IMR-90 (cell line): ENCODE data around the gene GTPBP4. TPM values are rescaled to one million over a fixed set of nuclear protein-coding genes. Genes with fewer than 3 reads are reported as not detected.
A peak's percentile ranks its signal among the peaks of the same experiment; 100 is the strongest.

ENCODE experiments used
- ATAC-seq: fragments of 200-7000 bp; cut with Tn5 transposase; 2 replicates; pipeline ENCODE4 v1.9.1; 2020; ENCODE audit warnings: low read depth, mild to moderate bottlenecking, moderate library complexity
- BruUV-seq: library from RNA; stranded (reverse); fragments of 400-500 nt; replicated peaks from 2 replicates; lab custom pipeline; 2021; lab: Mats Ljungman, UMichigan
- CTCF ChIA-PET: fragments of 300-600 bp; formaldehyde crosslinking; extraction: SDS; loops from one replicate; lab custom pipeline; 2021; ENCODE audit warnings: antibody characterized with exemption; lab: Yijun Ruan, JAX
- POLR2A ChIA-PET: fragments of 300-600 bp; sonication (Branson Sonifier 250); formaldehyde crosslinking; loops from one replicate; lab custom pipeline; 2022; ENCODE audit warnings: antibody characterized with exemption; ENCODE audit not compliant: unreplicated experiment; lab: Charles Lee
- DNase-seq: peaks from one replicate; pipeline ENCODE4 v3.0.0; 2013
- H2AFZ ChIP-seq: replicated peaks from 2 replicates; pipeline ENCODE3; 2013; ENCODE audit warnings: low read length, mild to moderate bottlenecking; ENCODE audit not compliant: poor library complexity
- H2AK5ac ChIP-seq: 2 replicates; pipeline ENCODE4 v1.6.1; 2013; ENCODE audit warnings: low read depth, low read length, inconsistent platforms
- H2AK9ac ChIP-seq: replicated peaks from 2 replicates; pipeline ENCODE3; 2013; ENCODE audit warnings: mild to moderate bottlenecking, low read depth, low read length, moderate library complexity; ENCODE audit not compliant: poor library complexity
- H2BK120ac ChIP-seq: 2 replicates; pipeline ENCODE4 v1.6.1; 2013; ENCODE audit warnings: low read depth, low read length, inconsistent platforms
- H2BK15ac ChIP-seq: 3 replicates; pipeline ENCODE4 v1.6.1; 2013; ENCODE audit warnings: low read depth, low read length, inconsistent platforms
- H2BK20ac ChIP-seq: 2 replicates; pipeline ENCODE4 v1.6.1; 2013; ENCODE audit warnings: low read depth, mild to moderate bottlenecking, inconsistent platforms, low read length, moderate library complexity
- H2BK5ac ChIP-seq: 2 replicates; pipeline ENCODE4 v1.6.1; 2013; ENCODE audit warnings: mild to moderate bottlenecking, low read depth, low read length, inconsistent platforms; ENCODE audit not compliant: poor library complexity, severe bottlenecking
- H3K14ac ChIP-seq: replicated peaks from 2 replicates; pipeline ENCODE4 v1.6.1; 2013; ENCODE audit warnings: low read depth, low read length, inconsistent platforms
- H3K18ac ChIP-seq: 2 replicates; pipeline ENCODE4 v1.6.1; 2013; ENCODE audit warnings: low read depth, low read length, control low read depth
- H3K23ac ChIP-seq: 2 replicates; pipeline ENCODE4 v1.6.1; 2013; ENCODE audit warnings: low read depth, low read length, inconsistent platforms
- H3K27ac ChIP-seq: 2 replicates; pipeline ENCODE4 v1.5.1; 2013; ENCODE audit warnings: mild to moderate bottlenecking, control low read depth, low read length; ENCODE audit not compliant: insufficient read depth
- H3K27me3 ChIP-seq: 2 replicates; pipeline ENCODE4 v1.6.1; 2013; ENCODE audit warnings: low read length; ENCODE audit not compliant: control insufficient read depth, insufficient read depth
- H3K36me3 ChIP-seq: 2 replicates; pipeline ENCODE4 v1.6.1; 2013; ENCODE audit warnings: low read length, mixed read lengths; ENCODE audit not compliant: control insufficient read depth, insufficient read depth
- H3K4ac ChIP-seq: 2 replicates; pipeline ENCODE4 v1.6.1; 2013; ENCODE audit warnings: low read depth, low read length, inconsistent platforms
- H3K4me1 ChIP-seq: 2 replicates; pipeline ENCODE4 v1.6.1; 2013; ENCODE audit warnings: low read length, mixed read lengths; ENCODE audit not compliant: control insufficient read depth, insufficient read depth
- H3K4me2 ChIP-seq: 2 replicates; pipeline ENCODE4 v1.6.1; 2013; ENCODE audit warnings: low read depth, mild to moderate bottlenecking, control low read depth, low read length, moderate library complexity
- H3K4me3 ChIP-seq: 2 replicates; pipeline ENCODE4 v1.5.1; 2013; ENCODE audit warnings: low read depth, mild to moderate bottlenecking, control low read depth, low read length, moderate library complexity; ENCODE audit not compliant: insufficient read depth
- H3K56ac ChIP-seq: 2 replicates; pipeline ENCODE4 v1.6.1; 2013; ENCODE audit warnings: low read length, inconsistent platforms; ENCODE audit not compliant: insufficient read depth; ENCODE audit errors: extremely low read depth
- H3K79me1 ChIP-seq, 2 experiments: 2 replicates each; pipeline ENCODE4 v1.6.1; 2013; ENCODE audit warnings: low read length in 2 of 2, inconsistent platforms in 1 of 2, low read depth in 1 of 2
- H3K9ac ChIP-seq: 2 replicates; pipeline ENCODE4 v1.6.1; 2013; ENCODE audit warnings: low read depth, low read length, control low read depth
- H3K9me1 ChIP-seq: 2 replicates; pipeline ENCODE4 v1.6.1; 2013; ENCODE audit warnings: low read length, inconsistent platforms; ENCODE audit not compliant: insufficient read depth
- H3K9me3 ChIP-seq: 2 replicates; pipeline ENCODE4 v1.6.1; 2013; ENCODE audit warnings: low read length; ENCODE audit not compliant: control insufficient read depth, insufficient read depth
- H4K20me1 ChIP-seq: 2 replicates; pipeline ENCODE4 v1.6.1; 2013; ENCODE audit warnings: low read length, inconsistent platforms; ENCODE audit not compliant: insufficient read depth
- H4K5ac ChIP-seq: 2 replicates; pipeline ENCODE4 v1.6.1; 2013; ENCODE audit warnings: mild to moderate bottlenecking, low read depth, low read length, control low read depth
- H4K8ac ChIP-seq, 2 experiments: 2 replicates each; pipeline ENCODE4 v1.6.1; 2013; ENCODE audit warnings: low read depth in 2 of 2, low read length in 2 of 2, control low read depth in 1 of 2, inconsistent platforms in 1 of 2
- H4K91ac ChIP-seq: 2 replicates; pipeline ENCODE4 v1.6.1; 2013; ENCODE audit warnings: low read depth, low read length, inconsistent platforms; ENCODE audit not compliant: insufficient read depth
- CEBPB ChIP-seq: IDR thresholded peaks from 2 replicates; pipeline ENCODE4 v1.6.1; 2012; ENCODE audit warnings: low read depth, low read length, improper control_type of control experiment
- WGBS, 2 experiments: methylation state at CpG; one replicate each; pipeline versions ENCODE4 v1.1.5 to v1.1.7; 2013; ENCODE audit warnings: missing lambda C conversion rate in 2 of 2; ENCODE audit not compliant: insufficient read length in 1 of 2; ENCODE audit errors: extremely low coverage in 2 of 2; 5-methylcytosine and 5-hydroxymethylcytosine counted together
- dilution Hi-C: fragments of 300-500 bp; cut with HindIII; formaldehyde crosslinking; loops from one replicate; pipeline ENCODE4 v1.14.3; 2018; ENCODE audit warnings: low sequenced_read_pairs; ENCODE audit not compliant: unreplicated experiment
- in situ Hi-C: fragments of 300-500 bp; cut with MboI; formaldehyde crosslinking; loops from 3 replicates; pipeline ENCODE4 v1.14.3; 2019; ENCODE audit warnings: low sequenced_read_pairs, inconsistent platforms, mixed read lengths
- intact Hi-C: fragments of 100-400 bp; cut with micrococcal nuclease; formaldehyde crosslinking; loops from 2 replicates; pipeline ENCODE4 v1.10.0; 2022
- polyA plus RNA-seq, 3 experiments: library from polyadenylated mRNA; depleted of rRNA; stranded (reverse); fragments of >200 nt; gene quantifications; 2 replicates each; pipeline ENCODE4 v1.2.3, GENCODE V29; 2012; ENCODE audit warnings: low replicate concordance in 1 of 3
- total RNA-seq: library from RNA; depleted of rRNA; stranded (reverse); fragments of >200 nt; gene quantifications from 2 replicates; pipeline ENCODE4 v1.2.3, GENCODE V29; 2012
- TF ChIP-seq, protein P1 (sequence below): fragments of 150-350 bp; IDR thresholded peaks from 2 replicates; pipeline ENCODE4 v1.6.1; 2016; ENCODE audit warnings: low read depth, mild to moderate bottlenecking, low read length, moderate library complexity, borderline replicate concordance

Gene GTPBP4
- total and polyA plus RNA-seq, 2 of the 4 experiments (the other 2 are of a cell fraction) = 46.2 to 48.6 TPM

GRCh38 chr10:971150-971542 lies 17.1 kb upstream of the GTPBP4 start:
- intact Hi-C loops = no loop called here
- Histone ChIP-seq H3K18ac (no peak overlapping the region), H3K79me1 (no peaks in the 10 kb centered on the region; a peak in 1 of 4 replicates), H3K9me1 (no peaks in the 10 kb centered on the region), H2AFZ (no peak overlapping the region), H3K9ac (no peak overlapping the region), H4K5ac (no peak overlapping the region), H3K23ac (no peak overlapping the region), H3K36me3 (no peaks in the 10 kb centered on the region), H3K27ac (no peak overlapping the region), H2BK5ac (no peak overlapping the region), H2AK9ac (no peak overlapping the region), H3K4me3 (no peak overlapping the region), H4K8ac (no peak overlapping the region), H2BK120ac (no peak overlapping the region), H2BK20ac (no peak overlapping the region), H3K4ac (no peak overlapping the region), H2BK15ac (no peak overlapping the region), H3K9me3 (no peaks in the 10 kb centered on the region), H3K4me1 (peaks cover 9% of the 10 kb centered on the region), H3K4me2 (0 out of 2 replicates have a peak overlapping the region, but pooled peaks have one; percentile 10), H4K20me1 (no peaks in the 10 kb centered on the region), H4K91ac (no peak overlapping the region), H3K14ac (no peak overlapping the region), H3K56ac (no peak overlapping the region), H3K27me3 (peaks cover 2% of the 10 kb centered on the region; the same call in 1 of the 2 replicates), H2AK5ac (no peak overlapping the region)
- ChIA-PET CTCF (no interaction called here), POLR2A (no interaction called here)
- in situ Hi-C loops = no loop called here
- dilution Hi-C loops = no loop called here
- BruUV-seq = no TSS peak
- ATAC-seq (no peak), DNase-seq (peak; percentile 46)
- no CpG with 5 or more reads among the region's 4 CpGs for WGBS, 2 experiments
- TF ChIP-seq, protein P1, sequence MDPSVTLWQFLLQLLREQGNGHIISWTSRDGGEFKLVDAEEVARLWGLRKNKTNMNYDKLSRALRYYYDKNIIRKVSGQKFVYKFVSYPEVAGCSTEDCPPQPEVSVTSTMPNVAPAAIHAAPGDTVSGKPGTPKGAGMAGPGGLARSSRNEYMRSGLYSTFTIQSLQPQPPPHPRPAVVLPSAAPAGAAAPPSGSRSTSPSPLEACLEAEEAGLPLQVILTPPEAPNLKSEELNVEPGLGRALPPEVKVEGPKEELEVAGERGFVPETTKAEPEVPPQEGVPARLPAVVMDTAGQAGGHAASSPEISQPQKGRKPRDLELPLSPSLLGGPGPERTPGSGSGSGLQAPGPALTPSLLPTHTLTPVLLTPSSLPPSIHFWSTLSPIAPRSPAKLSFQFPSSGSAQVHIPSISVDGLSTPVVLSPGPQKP = no peak
- TF ChIP-seq CEBPB = peak; percentile 80
